ENCODE data around the gene BEND6. TPM values are rescaled to one million over a fixed set of nuclear protein-coding genes. Genes with fewer than 3 reads are reported as not detected.

The BEND6 gene
- total and polyA plus RNA-seq, 2 of the 13 experiments (the other 11 are each of a cell fraction or from before 2014, with no cell fraction given): 0.20 to 0.21 TPM

DNA sequence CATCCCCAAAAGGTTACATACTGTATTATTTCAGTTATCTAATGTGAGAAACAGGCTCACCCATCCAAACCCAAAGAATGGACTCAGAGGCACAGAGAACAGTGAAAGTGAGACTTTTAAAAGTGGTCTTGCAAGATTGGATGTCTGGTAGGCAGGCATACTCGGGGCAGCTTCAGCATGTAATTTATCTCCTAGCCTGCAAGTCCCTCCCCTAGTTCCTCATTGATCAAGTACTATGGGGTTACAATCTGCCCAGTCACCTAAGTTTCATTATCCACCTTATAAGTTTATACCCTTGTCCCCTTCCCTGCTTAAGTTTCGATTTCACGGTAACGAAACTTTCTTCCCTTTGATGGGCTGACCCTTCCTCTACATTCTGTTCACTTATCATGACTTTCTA lies 114.3 kb downstream of the BEND6 start:
- H3K27ac ChIP-seq (ENCODE audit: extremely low read length, insufficient read depth, low read length): no peak overlapping the region
- peaks cover 5 to 6% of the 10 kb centered on the region in 2 experiments; a peak in 4 of 5 replicates for H3K36me3 ChIP-seq (replicated peaks in 1 of 2; ENCODE audit: control insufficient read depth in 1 of 2, insufficient read depth in 2 of 2, low read length in 2 of 2)
- H3K4me1 ChIP-seq (ENCODE audit: insufficient read depth, low read length): no peaks in the 10 kb centered on the region
- DNase-seq (ENCODE audit: low spot score): no peak
- no peaks in the 10 kb centered on the region for H3K27me3 ChIP-seq (ENCODE audit: control insufficient read depth in 1 of 2, insufficient read depth in 2 of 2, low read length in 2 of 2)
- H3K9me3 ChIP-seq (ENCODE audit: low read length): no peaks in the 10 kb centered on the region
- no peak for ATAC-seq
- peak; percentile 4 for FAIRE-seq
- in situ Hi-C loops (cut with HindIII; ENCODE audit: extremely low pct_ligation_motif_present, low pct_unique_long_range_greater_than_20kb) (no loop called here), intact Hi-C loops (cut with micrococcal nuclease; ENCODE audit: unreplicated experiment) (no loop called here)
- CTCF ChIA-PET (ENCODE audit: low intra/inter-chr PET ratio, low total read pairs): no interaction called here
- no peak overlapping the region for H3K4me2 ChIP-seq (ENCODE audit: low read depth, low read length)
- POLR2A ChIA-PET: no interaction called here
- H4K20me1 ChIP-seq (ENCODE audit: insufficient read depth, low read length): no peaks in the 10 kb centered on the region
- H3K4me3 ChIP-seq (replicated peaks in 1 of 3; ENCODE audit: insufficient read depth in 1 of 3, low read depth in 2 of 3, low read length in 3 of 3): no peak overlapping the region
- BruUV-seq (replicated peaks): no TSS peak
- no peak overlapping the region for H3K9ac ChIP-seq (ENCODE audit: insufficient read depth, low read depth, low read length)
- WGBS (ENCODE audit: low lambda C conversion rate): 97% methylated on average over 4 of the region's 4 CpGs
- H2AFZ ChIP-seq (ENCODE audit: low read length): no peak overlapping the region
- no peaks in the 10 kb centered on the region for H3K79me2 ChIP-seq (ENCODE audit: insufficient read depth, low read length)
- no peak for TF ChIP-seq ZNF879 (CRISPR knock-in tag; IDR thresholded peaks at IDR 0.05)
- TF ChIP-seq EED (CRISPR knock-in tag; IDR thresholded peaks at IDR 0.05): no peak
- no peak for TF ChIP-seq ZNF318 (CRISPR knock-in tag; IDR thresholded peaks at IDR 0.05)
- TF ChIP-seq NONO (IDR thresholded peaks at IDR 0.05): no peak
- no peak for TF ChIP-seq NONO (CRISPR knock-in tag; conservative IDR thresholded peaks at IDR 0.05)
- TF ChIP-seq, protein P1, sequence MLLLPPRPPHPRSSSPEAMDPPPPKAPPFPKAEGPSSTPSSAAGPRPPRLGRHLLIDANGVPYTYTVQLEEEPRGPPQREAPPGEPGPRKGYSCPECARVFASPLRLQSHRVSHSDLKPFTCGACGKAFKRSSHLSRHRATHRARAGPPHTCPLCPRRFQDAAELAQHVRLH (CRISPR knock-in tag; IDR thresholded peaks at IDR 0.05; ENCODE audit: borderline replicate concordance, low read depth): no peak
- no peak for TF ChIP-seq ZNF256 (CRISPR knock-in tag; conservative IDR thresholded peaks at IDR 0.05)
- TF ChIP-seq ZNF646 (CRISPR knock-in tag; IDR thresholded peaks at IDR 0.05): no peak
